ENCODE measurements around the gene MAD1L1.

The MAD1L1 gene

GRCh38 chr7:2086229-2086628, 146.5 kb downstream of the MAD1L1 start:
- DNase-seq (ENCODE audit: low read depth) = no peak

DNA sequence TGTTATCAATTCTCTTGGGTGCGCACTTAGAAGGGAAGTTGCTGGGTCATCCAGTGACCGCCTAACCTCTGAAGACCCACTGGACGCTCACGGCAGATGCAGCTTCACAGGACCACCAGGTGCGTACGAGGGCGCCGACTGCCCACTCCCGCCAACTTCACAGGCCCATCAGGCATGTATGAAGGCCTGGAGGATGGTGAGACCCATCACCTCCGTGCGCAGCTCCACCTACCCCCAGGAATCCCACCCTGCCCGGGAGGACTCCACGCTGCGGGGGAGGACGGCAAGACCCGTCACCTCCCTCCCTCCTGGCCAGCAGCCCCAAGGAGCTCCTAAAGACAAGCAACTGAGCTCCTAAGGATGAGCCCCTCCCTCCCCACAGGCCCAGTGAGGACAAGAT, 146.9 kb downstream of the MAD1L1 start:
- DNase-seq (ENCODE audit: low read depth) = no peak

GRCh38 chr7:2084781-2085505, 147.8 kb downstream of the MAD1L1 start:
- DNase-seq (ENCODE audit: low read depth) = no peak

GRCh38 chr7:2084331-2084730, 148.4 kb downstream of the MAD1L1 start:
- DNase-seq (ENCODE audit: low read depth) = no peak

DNA sequence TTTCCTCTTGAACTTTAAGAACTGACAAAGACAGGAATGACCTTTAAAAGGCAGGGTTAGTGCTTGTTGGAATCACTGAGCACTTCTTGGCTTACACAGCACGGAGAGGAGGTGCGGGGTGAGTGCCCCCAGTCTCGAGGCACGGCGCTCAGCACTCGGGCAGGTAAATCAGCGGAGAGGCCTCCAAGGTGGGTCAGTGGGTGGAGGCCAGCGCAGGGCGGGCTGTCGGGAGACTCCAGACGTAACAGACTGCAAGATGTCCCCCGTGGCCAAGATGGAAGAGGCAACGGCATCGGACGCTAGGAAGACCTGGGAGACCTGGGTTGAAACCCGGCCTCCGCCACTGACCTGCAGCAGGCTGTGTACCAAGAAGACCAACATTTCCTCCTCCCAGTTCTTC, 149.4 kb downstream of the MAD1L1 start:
- no peak for DNase-seq (ENCODE audit: low read depth)

DNA sequence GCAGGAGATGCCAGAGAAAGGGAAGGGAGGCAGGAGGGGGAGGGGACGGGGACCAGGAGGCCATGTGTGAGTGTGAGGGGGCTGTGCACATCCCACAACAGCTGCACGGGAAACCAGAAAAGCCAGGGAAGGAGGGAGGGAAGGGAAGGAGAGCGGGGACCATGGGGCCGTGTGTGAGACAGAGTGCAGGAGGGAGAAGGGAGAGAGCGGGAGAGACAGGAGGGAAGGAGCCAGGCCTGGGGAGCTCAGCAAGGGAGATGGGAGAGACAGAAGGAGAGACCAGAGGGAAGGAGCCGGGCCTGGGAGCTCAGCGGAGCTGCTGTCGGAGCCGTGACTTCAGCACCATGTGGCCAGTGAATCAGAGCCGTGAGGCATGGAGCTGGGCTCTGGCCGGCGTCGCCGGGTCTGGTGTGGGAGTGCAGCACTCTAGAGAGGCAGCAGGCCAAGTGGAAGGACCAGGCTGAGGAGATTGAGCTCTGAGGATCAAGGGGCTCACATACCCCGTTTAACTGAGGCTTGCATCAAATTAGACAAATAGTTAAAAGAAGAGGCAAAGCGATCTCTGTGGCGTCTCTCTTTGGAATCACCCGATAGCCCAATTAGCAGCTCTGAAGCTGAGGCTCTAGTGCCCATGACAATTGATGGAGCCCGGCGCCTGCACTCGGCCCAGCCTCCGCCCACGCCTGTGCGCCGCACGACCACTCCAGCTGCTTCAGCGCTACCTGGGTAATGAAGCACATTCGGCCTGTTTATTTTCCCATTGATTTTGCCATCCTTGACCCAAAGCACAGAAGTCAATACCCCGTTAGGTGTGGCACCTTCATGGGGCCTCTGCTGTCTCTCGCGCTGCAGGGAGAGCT, 150.4 kb downstream of the MAD1L1 start:
- no peak for DNase-seq (ENCODE audit: low read depth)

GRCh38 chr7:2081526-2082135, 151.1 kb downstream of the MAD1L1 start:
- DNase-seq (ENCODE audit: low read depth) = no peak

- no peak for DNase-seq (ENCODE audit: low read depth)
These were observed 152.3 kb downstream of the MAD1L1 start for GRCh38 chr7:2080477-2080876.

DNA sequence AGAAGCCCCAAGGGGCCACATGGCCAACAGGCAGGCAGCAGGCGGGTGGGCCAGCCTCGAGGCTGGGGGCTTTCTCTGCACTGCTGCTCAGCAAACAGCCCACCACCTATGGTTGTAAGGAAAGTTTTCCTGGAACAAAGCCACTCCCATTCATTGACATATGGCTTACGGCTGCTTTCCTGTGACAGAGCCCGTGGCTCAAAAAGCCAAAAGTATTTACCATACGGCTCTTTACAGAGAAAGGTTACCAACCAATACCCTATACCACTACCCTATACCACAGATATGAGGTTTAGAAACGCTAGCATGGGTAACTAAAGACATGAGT, 152.7 kb downstream of the MAD1L1 start:
- DNase-seq (ENCODE audit: low read depth) = no peak

DNA sequence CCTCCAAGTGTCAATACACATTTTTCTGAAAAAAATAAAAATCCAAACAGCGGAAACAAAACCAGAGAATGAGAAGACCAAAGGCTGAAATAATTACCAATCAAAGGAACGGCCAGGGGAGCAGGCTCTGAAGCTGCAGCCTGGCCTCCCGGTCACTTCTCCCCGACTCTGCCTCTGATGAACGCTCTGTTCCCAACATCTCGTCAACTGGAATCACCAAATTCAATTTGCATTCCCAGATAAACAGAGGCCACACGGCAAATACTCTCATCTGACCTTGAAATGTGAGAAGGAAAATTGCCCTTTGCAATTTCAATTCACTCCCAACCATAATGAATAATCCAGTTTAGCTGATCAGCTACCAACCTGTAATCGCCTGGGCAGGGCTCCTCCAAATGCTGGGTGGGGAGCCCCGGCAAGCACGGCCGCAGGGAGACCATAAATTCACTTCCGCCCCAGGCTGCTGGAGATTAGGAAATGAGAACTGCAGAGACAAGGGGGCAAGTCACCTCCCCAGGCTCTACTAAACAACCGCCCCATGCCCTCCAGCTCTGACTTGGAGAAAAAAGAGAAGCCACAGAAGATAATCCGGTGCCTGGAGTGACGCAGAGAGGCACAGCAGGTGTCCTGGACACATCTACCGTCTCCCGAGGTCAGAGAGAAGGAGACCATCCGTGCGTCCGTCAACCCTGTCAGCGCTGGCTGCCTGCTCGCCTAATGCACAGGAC, 153.2 kb downstream of the MAD1L1 start:
- DNase-seq (ENCODE audit: low read depth) = no peak

DNA sequence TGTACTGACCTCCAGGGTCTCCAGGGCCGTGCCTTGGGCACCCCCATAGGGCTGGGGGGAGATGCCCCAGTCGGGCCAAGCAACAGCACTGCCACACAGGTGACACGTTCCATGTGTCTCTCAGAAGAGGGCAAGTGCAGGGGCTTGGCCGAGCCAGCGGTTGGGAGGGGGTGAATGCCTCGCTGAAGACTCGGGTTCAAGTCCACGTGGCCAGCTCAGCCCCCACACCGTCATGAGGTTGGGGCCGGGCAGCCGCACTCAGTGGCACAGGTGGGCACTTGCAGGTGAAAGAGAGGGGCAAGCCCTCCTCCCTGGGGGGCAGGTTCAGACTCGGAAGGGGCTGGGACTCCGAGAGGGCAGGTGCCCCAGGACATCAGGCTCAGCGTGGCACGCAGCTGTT, 153.8 kb downstream of the MAD1L1 start:
- DNase-seq (ENCODE audit: low read depth) = no peak

GRCh38 chr7:2076649-2077064, 156.1 kb downstream of the MAD1L1 start:
- no peak for DNase-seq (ENCODE audit: low read depth)

DNA sequence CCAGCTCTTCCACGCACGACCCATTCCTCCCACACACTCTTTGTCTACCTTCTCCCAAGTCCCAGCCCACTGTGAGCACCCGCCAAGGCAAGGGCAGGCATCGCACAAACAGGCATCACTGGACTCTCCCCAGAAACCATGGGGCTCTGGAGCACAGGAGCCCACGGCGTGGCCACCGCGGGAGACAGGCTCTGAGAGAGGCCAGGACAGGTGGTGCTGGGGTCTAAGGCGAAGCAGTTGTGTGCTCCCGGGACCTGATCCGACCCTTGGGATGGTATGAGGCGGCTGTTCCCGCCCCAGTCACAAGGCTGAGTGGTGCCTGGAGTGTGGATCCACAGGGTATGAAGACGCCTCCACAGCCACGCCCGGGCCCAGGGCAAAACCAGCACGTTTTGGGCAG, 156.9 kb downstream of the MAD1L1 start:
- no peak for DNase-seq (ENCODE audit: low read depth)

DNA sequence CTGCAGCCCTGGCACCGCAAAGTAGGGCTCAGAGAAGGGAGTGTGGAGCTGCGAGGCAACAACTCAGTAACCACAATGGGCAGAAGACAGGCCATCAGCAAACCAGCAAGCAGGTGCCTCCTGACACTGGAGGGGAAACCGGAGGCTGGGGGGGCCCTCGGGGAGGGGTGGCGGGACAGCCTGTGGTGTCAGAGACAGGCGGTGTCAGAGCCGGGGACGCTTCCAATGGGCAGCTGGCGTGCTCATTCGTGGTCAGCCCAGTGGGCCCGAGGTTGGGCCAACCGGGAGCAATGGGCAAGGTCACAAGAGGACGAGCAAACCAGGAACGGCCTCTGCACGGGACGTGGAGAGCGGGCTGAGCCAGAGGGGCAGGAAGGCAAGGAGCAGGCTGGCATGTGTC, 158.1 kb downstream of the MAD1L1 start:
- no peak for DNase-seq (ENCODE audit: low read depth)

DNA sequence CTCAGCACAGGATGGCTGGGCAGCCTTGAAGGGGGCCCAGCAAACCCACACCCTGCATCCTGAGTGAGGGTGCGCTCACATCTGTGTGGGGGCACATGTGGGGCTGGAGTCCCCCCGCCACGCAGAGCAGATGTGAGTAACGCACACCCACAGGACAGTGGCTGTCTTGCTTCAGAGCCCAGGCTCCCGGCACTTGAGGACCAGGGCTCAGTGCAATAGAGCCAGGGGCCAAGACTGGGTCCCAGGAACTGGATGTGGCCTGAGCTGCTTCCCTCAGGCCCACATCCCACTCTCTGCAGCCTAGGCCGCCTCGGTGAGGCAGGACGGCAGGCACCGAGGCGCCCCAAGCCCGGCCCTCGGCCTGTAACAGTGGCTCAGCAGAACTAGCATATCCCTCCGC, 159.9 kb downstream of the MAD1L1 start:
- no peak for DNase-seq (ENCODE audit: low read depth)

- DNase-seq (ENCODE audit: low read depth) = no peak
These were observed 160.7 kb downstream of the MAD1L1 start for GRCh38 chr7:2072042-2072441.

- DNase-seq (ENCODE audit: low read depth) = no peak
These were observed 161.5 kb downstream of the MAD1L1 start for GRCh38 chr7:2071133-2071832.

- DNase-seq (ENCODE audit: low read depth) = no peak
These were observed 162.5 kb downstream of the MAD1L1 start for GRCh38 chr7:2070151-2070763.

- DNase-seq (ENCODE audit: low read depth) = no peak
These were observed 163.3 kb downstream of the MAD1L1 start for GRCh38 chr7:2069472-2069860.

DNA sequence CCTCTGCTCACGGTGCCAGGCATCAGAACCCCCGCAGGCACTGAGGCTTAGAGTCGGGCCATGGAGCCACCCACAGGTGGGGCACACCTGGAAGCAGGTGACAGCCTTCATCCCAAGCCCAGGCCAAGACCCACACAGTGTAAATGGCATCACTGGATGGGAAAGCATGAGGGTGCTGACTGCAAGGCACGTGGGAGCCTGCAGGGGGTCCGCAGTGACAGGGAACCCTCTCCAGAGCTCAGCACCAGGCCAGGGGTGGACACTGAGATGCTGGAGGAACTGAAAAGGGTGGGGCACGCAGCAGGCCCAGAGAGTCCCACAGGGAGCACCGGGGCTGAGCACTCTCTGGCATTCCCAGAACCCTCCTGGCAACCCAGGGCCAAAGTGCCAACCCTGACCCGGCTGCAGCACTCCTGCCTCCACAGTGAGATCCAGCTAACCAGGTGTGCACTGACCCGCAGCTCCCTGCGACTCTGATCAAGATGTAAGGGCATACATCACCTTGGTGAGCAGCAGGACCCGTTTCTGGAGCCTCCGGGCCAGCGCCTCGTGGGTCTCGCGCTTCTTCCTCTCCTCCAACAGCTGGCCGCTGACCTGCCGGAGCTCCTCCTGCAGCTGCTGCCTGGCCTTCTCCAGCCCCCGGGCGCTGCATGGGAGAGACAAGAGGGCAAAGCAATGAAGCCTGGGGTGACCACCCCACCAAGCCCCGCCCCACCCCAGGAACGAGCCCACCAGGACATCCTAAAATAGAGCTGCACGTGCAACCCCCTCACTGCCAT, 163.9 kb downstream of the MAD1L1 start:
- DNase-seq (ENCODE audit: low read depth) = no peak
